B cell (primary cell): Measurements from ENCODE around the gene METTL23. TPM values are rescaled to one million over a fixed set of nuclear protein-coding genes. Genes with fewer than 3 reads are reported as not detected.

Experiments used
- ATAC-seq: fragments of 200-7000 bp; cut with Tn5 transposase; one replicate; pipeline ENCODE4 v1.10.0; 2021; ENCODE audit warnings: low read depth, mild to moderate bottlenecking, moderate number of reproducible peaks, moderate library complexity
- CTCF ChIA-PET: fragments of 350-600 bp; sonication (Branson Sonifier 250); formaldehyde crosslinking; loops from one replicate; lab custom pipeline; 2021; ENCODE audit warnings: antibody characterized with exemption, inconsistent platforms; lab: Charles Lee
- POLR2A ChIA-PET: fragments of 350-600 bp; sonication (Branson Sonifier 250); formaldehyde crosslinking; loops from one replicate; lab custom pipeline; 2021; ENCODE audit warnings: antibody characterized with exemption; lab: Charles Lee
- DNase-seq: peaks from one replicate; pipeline ENCODE4 v3.0.0; 2013
- H2AFZ ChIP-seq: 2 replicates; pipeline ENCODE4 v1.6.1; 2012; ENCODE audit warnings: mild to moderate bottlenecking, low read depth, low read length; ENCODE audit not compliant: insufficient read depth, poor library complexity, severe bottlenecking
- H3K27ac ChIP-seq, 2 donors: 1 replicate in 1 of 2; 2 replicates in 1 of 2; pipeline ENCODE4 v1.5.1; 2012 to 2013; ENCODE audit warnings: low read length in 2 of 2, mild to moderate bottlenecking in 2 of 2, moderate library complexity in 1 of 2
- H3K27me3 ChIP-seq, 4 experiments: fragments of 200-600 bp in 1 of 4; sonication (generic) in 1 of 4; replicated peaks in 1 of 4; 1 replicate in 2 of 4; 2 replicates in 2 of 4; pipeline versions ENCODE4 v1.6.1 to v1.7.0; 2013 to 2016; ENCODE audit warnings: low read length in 3 of 4, mild to moderate bottlenecking in 2 of 4, mixed read lengths in 1 of 4, moderate library complexity in 1 of 4; ENCODE audit not compliant: insufficient read depth in 4 of 4, control insufficient read depth in 3 of 4; ENCODE audit errors: control extremely low read depth in 1 of 4
- H3K36me3 ChIP-seq, 2 experiments: replicated peaks in 1 of 2; 1 replicate in 1 of 2; 2 replicates in 1 of 2; pipeline versions ENCODE4 v1.6.1 to v1.7.1; 2013; ENCODE audit warnings: low read length in 1 of 2; ENCODE audit not compliant: insufficient read depth in 2 of 2, control insufficient read depth in 1 of 2; ENCODE audit errors: control extremely low read depth in 1 of 2, extremely low read depth in 1 of 2
- H3K4me1 ChIP-seq, 2 donors: fragments of 200-600 bp in 1 of 2; sonication (generic) in 1 of 2; 1 replicate in 1 of 2; 2 replicates in 1 of 2; pipeline versions ENCODE4 v1.5.1 to v1.6.1; 2013 to 2017; ENCODE audit warnings: low read length in 2 of 2; ENCODE audit not compliant: control insufficient read depth in 2 of 2, insufficient read depth in 2 of 2
- H3K4me2 ChIP-seq: replicated peaks from 2 replicates; pipeline ENCODE3; 2012; ENCODE audit warnings: mild to moderate bottlenecking, low read depth, low read length; ENCODE audit not compliant: poor library complexity, severe bottlenecking
- H3K4me3 ChIP-seq, 5 experiments: fragments of 200-600 bp in 1 of 5; sonication (generic) in 1 of 5; 1 replicate in 3 of 5; 2 replicates in 2 of 5; pipeline versions ENCODE4 v1.5.1 to v1.7.0; 2011 to 2016; ENCODE audit warnings: low read length in 4 of 5, mild to moderate bottlenecking in 4 of 5, low read depth in 2 of 5, control low read depth in 1 of 5, moderate library complexity in 1 of 5; ENCODE audit not compliant: insufficient read depth in 1 of 5; ENCODE audit errors: control extremely low read depth in 1 of 5, extremely low read depth in 1 of 5
- H3K79me2 ChIP-seq: fragments of 200-600 bp; sonication (generic); one replicate; pipeline ENCODE4 v1.6.0; 2016; ENCODE audit warnings: low read length; ENCODE audit not compliant: control insufficient read depth, insufficient read depth
- H3K9ac ChIP-seq: fragments of 200-600 bp; sonication (generic); 2 replicates; pipeline ENCODE4 v1.6.1; 2017; ENCODE audit warnings: mild to moderate bottlenecking, low read length, moderate library complexity
- H3K9me3 ChIP-seq, 3 donors: one replicate each; pipeline versions ENCODE4 v1.6.1 to v1.7.1; 2013; ENCODE audit warnings: low read length in 2 of 3; ENCODE audit not compliant: control insufficient read depth in 2 of 3, insufficient read depth in 1 of 3; ENCODE audit errors: control extremely low read depth in 1 of 3
- H4K20me1 ChIP-seq: 2 replicates; pipeline ENCODE4 v1.6.0; 2012; ENCODE audit warnings: mild to moderate bottlenecking, low read length; ENCODE audit not compliant: insufficient read depth, control insufficient read depth, poor library complexity, severe bottlenecking
- H3K27ac Mint-ChIP-seq: one replicate; pipeline ENCODE4 v1.8.0; 2021; ENCODE audit warnings: mixed read lengths
- H3K27me3 Mint-ChIP-seq: one replicate; pipeline ENCODE4 v1.8.0; 2021; ENCODE audit warnings: mixed read lengths
- H3K4me1 Mint-ChIP-seq: one replicate; pipeline ENCODE4 v1.8.0; 2021; ENCODE audit warnings: mixed read lengths
- H3K4me3 Mint-ChIP-seq: one replicate; pipeline ENCODE4 v1.8.0; 2021; ENCODE audit warnings: mixed read lengths
- H3K9me3 Mint-ChIP-seq: one replicate; pipeline ENCODE4 v1.8.0; 2022; ENCODE audit warnings: mixed read lengths; ENCODE audit not compliant: insufficient read depth
- CTCF ChIP-seq: fragments of 200-600 bp; IDR thresholded peaks from one replicate; pipeline ENCODE4 v1.8.0; 2022; ENCODE audit warnings: antibody characterized with exemption, mild to moderate bottlenecking
- EZH2 ChIP-seq: IDR thresholded peaks from 2 replicates; pipeline ENCODE4 v1.6.1; 2012; ENCODE audit warnings: borderline replicate concordance, low read depth, mild to moderate bottlenecking, moderate library complexity, low read length; ENCODE audit not compliant: insufficient read depth, poor library complexity, severe bottlenecking
- WGBS: methylation state at CpG from one replicate; pipeline ENCODE4 v1.1.5; 2013; ENCODE audit warnings: missing lambda C conversion rate; ENCODE audit not compliant: insufficient coverage; 5-methylcytosine and 5-hydroxymethylcytosine counted together
- intact Hi-C: fragments of 100-400 bp; cut with micrococcal nuclease; formaldehyde crosslinking; loops from one replicate; pipeline ENCODE4 v1.10.0; 2022
- polyA plus RNA-seq: library from polyadenylated mRNA; depleted of rRNA; stranded (reverse); fragments of >200 nt; gene quantifications from 2 replicates; pipeline ENCODE4 v1.2.3, GENCODE V29; 2012
- total RNA-seq, 2 donors: library from RNA; stranded (reverse); fragments of 120-200 nt in 1 of 2; gene quantifications; 1 replicate in 1 of 2; 2 replicates in 1 of 2; pipeline versions ENCODE4 v1.2.3 to v1.2.4, GENCODE V29; 2013 to 2022

METTL23 gene
- total and polyA plus RNA-seq, 2 donors (not counting 1 experiment from before 2014, with no cell fraction given), result 64.0 to 68.1 TPM

- Histone ChIP-seq H3K36me3 (peaks cover 16 to 73% of the 10 kb centered on the region in 2 experiments), H2AFZ (no peak overlapping the region), H3K4me1 (peaks cover 11 to 19% of the 10 kb centered on the region in 2 donors), H3K27ac (no peak overlapping the region), H4K20me1 (peaks cover 38% of the 10 kb centered on the region), H3K4me3 (no peak overlapping the region), H3K27me3 (no peaks in the 10 kb centered on the region), H3K9me3 (no peaks in the 10 kb centered on the region), H3K4me2 (no peak overlapping the region), H3K9ac (no peak overlapping the region), H3K79me2 (peaks cover 35% of the 10 kb centered on the region)
- ATAC-seq (no peak), DNase-seq (no peak)
- POLR2A ChIA-PET, result no interaction called here
- no peaks in the 10 kb centered on the region for H3K27me3 Mint-ChIP-seq
- peaks cover 21% of the 10 kb centered on the region for H3K4me1 Mint-ChIP-seq
- no peaks in the 10 kb centered on the region for H3K9me3 Mint-ChIP-seq
- intact Hi-C loops, result no loop called here
- WGBS, result 100% methylated on average over 5 of the region's 9 CpGs
- CTCF ChIA-PET, result interaction anchor here (1.1 kb wide), 1 partner anchor 9 kb away, joined by 3 read pairs; no protein-coding TSS in a partner anchor
- no peak overlapping the region for H3K4me3 Mint-ChIP-seq
- no peak overlapping the region for H3K27ac Mint-ChIP-seq
- TF ChIP-seq EZH2 (no peak), CTCF (no peak)
Measured at GRCh38 chr17:76720941-76721340, 5.7 kb upstream of the METTL23 start.

- ATAC-seq (no peak), DNase-seq (no peak)
- Histone ChIP-seq H3K9ac (no peak overlapping the region), H3K27me3 (no peaks in the 10 kb centered on the region), H3K36me3 (peaks cover 13 to 68% of the 10 kb centered on the region in 2 experiments), H3K4me2 (no peak overlapping the region), H3K4me1 (peaks cover 9 to 14% of the 10 kb centered on the region in 2 donors), H2AFZ (no peak overlapping the region), H3K9me3 (no peaks in the 10 kb centered on the region), H3K27ac (no peak overlapping the region), H3K4me3 (no peak overlapping the region), H3K79me2 (peaks cover 35% of the 10 kb centered on the region), H4K20me1 (peaks cover 38% of the 10 kb centered on the region)
- H3K9me3 Mint-ChIP-seq, result no peaks in the 10 kb centered on the region
- ChIA-PET POLR2A (interaction anchor here (1.0 kb wide), 1 partner anchor 16 kb away, joined by 4 read pairs; the partner anchor contains the start of gene MFSD11), CTCF (no interaction called here)
- no peak overlapping the region for H3K4me3 Mint-ChIP-seq
- 95% methylated on average over 9 of the region's 10 CpGs for WGBS
- intact Hi-C loops, result no loop called here
- peaks cover 20% of the 10 kb centered on the region for H3K4me1 Mint-ChIP-seq
- no peak for TF ChIP-seq CTCF
- no peak for TF ChIP-seq EZH2
- no peak overlapping the region for H3K27ac Mint-ChIP-seq
- H3K27me3 Mint-ChIP-seq, result no peaks in the 10 kb centered on the region
Measured at GRCh38 chr17:76721463-76721862, 5.2 kb upstream of the METTL23 start.
